DND-41 (cell line): ENCODE results near the gene DOCK9.

Source experiments
- EZH2 ChIP-seq: IDR thresholded peaks from 3 replicates; pipeline ENCODE4 v1.6.1; 2012; ENCODE audit warnings: borderline replicate concordance, low read depth, mild to moderate bottlenecking, moderate library complexity, low read length, inconsistent platforms; ENCODE audit not compliant: severe bottlenecking
- TF ChIP-seq, protein P1 (sequence below): IDR thresholded peaks from 2 replicates; pipeline ENCODE4 v1.5.1; 2012; ENCODE audit warnings: borderline replicate concordance, low read length, moderate library complexity, mild to moderate bottlenecking; ENCODE audit not compliant: poor library complexity, severe bottlenecking; ENCODE audit errors: extremely low read depth

GRCh38 chr13:98783856-98784478 lies 193.9 kb downstream of the DOCK9 start:
- TF ChIP-seq, protein P1, sequence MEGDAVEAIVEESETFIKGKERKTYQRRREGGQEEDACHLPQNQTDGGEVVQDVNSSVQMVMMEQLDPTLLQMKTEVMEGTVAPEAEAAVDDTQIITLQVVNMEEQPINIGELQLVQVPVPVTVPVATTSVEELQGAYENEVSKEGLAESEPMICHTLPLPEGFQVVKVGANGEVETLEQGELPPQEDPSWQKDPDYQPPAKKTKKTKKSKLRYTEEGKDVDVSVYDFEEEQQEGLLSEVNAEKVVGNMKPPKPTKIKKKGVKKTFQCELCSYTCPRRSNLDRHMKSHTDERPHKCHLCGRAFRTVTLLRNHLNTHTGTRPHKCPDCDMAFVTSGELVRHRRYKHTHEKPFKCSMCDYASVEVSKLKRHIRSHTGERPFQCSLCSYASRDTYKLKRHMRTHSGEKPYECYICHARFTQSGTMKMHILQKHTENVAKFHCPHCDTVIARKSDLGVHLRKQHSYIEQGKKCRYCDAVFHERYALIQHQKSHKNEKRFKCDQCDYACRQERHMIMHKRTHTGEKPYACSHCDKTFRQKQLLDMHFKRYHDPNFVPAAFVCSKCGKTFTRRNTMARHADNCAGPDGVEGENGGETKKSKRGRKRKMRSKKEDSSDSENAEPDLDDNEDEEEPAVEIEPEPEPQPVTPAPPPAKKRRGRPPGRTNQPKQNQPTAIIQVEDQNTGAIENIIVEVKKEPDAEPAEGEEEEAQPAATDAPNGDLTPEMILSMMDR, result no peak
- TF ChIP-seq EZH2, result no peak
